B cell (primary cell): ENCODE data around the gene H6PD. TPM values are rescaled to one million over a fixed set of nuclear protein-coding genes. Genes with fewer than 3 reads are reported as not detected.
A peak's percentile ranks its signal among the peaks of the same experiment; 100 is the strongest.

Experiments
- ATAC-seq: fragments of 200-7000 bp; cut with Tn5 transposase; one replicate; pipeline ENCODE4 v1.10.0; 2021; ENCODE audit warnings: low read depth, mild to moderate bottlenecking, moderate number of reproducible peaks, moderate library complexity
- CTCF ChIA-PET: fragments of 350-600 bp; sonication (Branson Sonifier 250); formaldehyde crosslinking; loops from one replicate; lab custom pipeline; 2021; ENCODE audit warnings: antibody characterized with exemption, inconsistent platforms; lab: Charles Lee
- POLR2A ChIA-PET: fragments of 350-600 bp; sonication (Branson Sonifier 250); formaldehyde crosslinking; loops from one replicate; lab custom pipeline; 2021; ENCODE audit warnings: antibody characterized with exemption; lab: Charles Lee
- DNase-seq: peaks from one replicate; pipeline ENCODE4 v3.0.0; 2013
- H2AFZ ChIP-seq: 2 replicates; pipeline ENCODE4 v1.6.1; 2012; ENCODE audit warnings: mild to moderate bottlenecking, low read depth, low read length; ENCODE audit not compliant: insufficient read depth, poor library complexity, severe bottlenecking
- H3K27ac ChIP-seq, 2 donors: 1 replicate in 1 of 2; 2 replicates in 1 of 2; pipeline ENCODE4 v1.5.1; 2012 to 2013; ENCODE audit warnings: low read length in 2 of 2, mild to moderate bottlenecking in 2 of 2, moderate library complexity in 1 of 2
- H3K27me3 ChIP-seq, 4 experiments: fragments of 200-600 bp in 1 of 4; sonication (generic) in 1 of 4; replicated peaks in 1 of 4; 1 replicate in 2 of 4; 2 replicates in 2 of 4; pipeline versions ENCODE4 v1.6.1 to v1.7.0; 2013 to 2016; ENCODE audit warnings: low read length in 3 of 4, mild to moderate bottlenecking in 2 of 4, mixed read lengths in 1 of 4, moderate library complexity in 1 of 4; ENCODE audit not compliant: insufficient read depth in 4 of 4, control insufficient read depth in 3 of 4; ENCODE audit errors: control extremely low read depth in 1 of 4
- H3K36me3 ChIP-seq, 2 experiments: replicated peaks in 1 of 2; 1 replicate in 1 of 2; 2 replicates in 1 of 2; pipeline versions ENCODE4 v1.6.1 to v1.7.1; 2013; ENCODE audit warnings: low read length in 1 of 2; ENCODE audit not compliant: insufficient read depth in 2 of 2, control insufficient read depth in 1 of 2; ENCODE audit errors: control extremely low read depth in 1 of 2, extremely low read depth in 1 of 2
- H3K4me1 ChIP-seq, 2 donors: fragments of 200-600 bp in 1 of 2; sonication (generic) in 1 of 2; 1 replicate in 1 of 2; 2 replicates in 1 of 2; pipeline versions ENCODE4 v1.5.1 to v1.6.1; 2013 to 2017; ENCODE audit warnings: low read length in 2 of 2; ENCODE audit not compliant: control insufficient read depth in 2 of 2, insufficient read depth in 2 of 2
- H3K4me2 ChIP-seq: replicated peaks from 2 replicates; pipeline ENCODE3; 2012; ENCODE audit warnings: mild to moderate bottlenecking, low read depth, low read length; ENCODE audit not compliant: poor library complexity, severe bottlenecking
- H3K4me3 ChIP-seq, 5 experiments: fragments of 200-600 bp in 1 of 5; sonication (generic) in 1 of 5; 1 replicate in 3 of 5; 2 replicates in 2 of 5; pipeline versions ENCODE4 v1.5.1 to v1.7.0; 2011 to 2016; ENCODE audit warnings: low read length in 4 of 5, mild to moderate bottlenecking in 4 of 5, low read depth in 2 of 5, control low read depth in 1 of 5, moderate library complexity in 1 of 5; ENCODE audit not compliant: insufficient read depth in 1 of 5; ENCODE audit errors: control extremely low read depth in 1 of 5, extremely low read depth in 1 of 5
- H3K79me2 ChIP-seq: fragments of 200-600 bp; sonication (generic); one replicate; pipeline ENCODE4 v1.6.0; 2016; ENCODE audit warnings: low read length; ENCODE audit not compliant: control insufficient read depth, insufficient read depth
- H3K9ac ChIP-seq: fragments of 200-600 bp; sonication (generic); 2 replicates; pipeline ENCODE4 v1.6.1; 2017; ENCODE audit warnings: mild to moderate bottlenecking, low read length, moderate library complexity
- H3K9me3 ChIP-seq, 3 donors: one replicate each; pipeline versions ENCODE4 v1.6.1 to v1.7.1; 2013; ENCODE audit warnings: low read length in 2 of 3; ENCODE audit not compliant: control insufficient read depth in 2 of 3, insufficient read depth in 1 of 3; ENCODE audit errors: control extremely low read depth in 1 of 3
- H4K20me1 ChIP-seq: 2 replicates; pipeline ENCODE4 v1.6.0; 2012; ENCODE audit warnings: mild to moderate bottlenecking, low read length; ENCODE audit not compliant: insufficient read depth, control insufficient read depth, poor library complexity, severe bottlenecking
- H3K27ac Mint-ChIP-seq: one replicate; pipeline ENCODE4 v1.8.0; 2021; ENCODE audit warnings: mixed read lengths
- H3K27me3 Mint-ChIP-seq: one replicate; pipeline ENCODE4 v1.8.0; 2021; ENCODE audit warnings: mixed read lengths
- H3K4me1 Mint-ChIP-seq: one replicate; pipeline ENCODE4 v1.8.0; 2021; ENCODE audit warnings: mixed read lengths
- H3K4me3 Mint-ChIP-seq: one replicate; pipeline ENCODE4 v1.8.0; 2021; ENCODE audit warnings: mixed read lengths
- H3K9me3 Mint-ChIP-seq: one replicate; pipeline ENCODE4 v1.8.0; 2022; ENCODE audit warnings: mixed read lengths; ENCODE audit not compliant: insufficient read depth
- EZH2 ChIP-seq: IDR thresholded peaks from 2 replicates; pipeline ENCODE4 v1.6.1; 2012; ENCODE audit warnings: borderline replicate concordance, low read depth, mild to moderate bottlenecking, moderate library complexity, low read length; ENCODE audit not compliant: insufficient read depth, poor library complexity, severe bottlenecking
- WGBS: methylation state at CpG from one replicate; pipeline ENCODE4 v1.1.5; 2013; ENCODE audit warnings: missing lambda C conversion rate; ENCODE audit not compliant: insufficient coverage; 5-methylcytosine and 5-hydroxymethylcytosine counted together
- intact Hi-C: fragments of 100-400 bp; cut with micrococcal nuclease; formaldehyde crosslinking; loops from one replicate; pipeline ENCODE4 v1.10.0; 2022
- polyA plus RNA-seq: library from polyadenylated mRNA; depleted of rRNA; stranded (reverse); fragments of >200 nt; gene quantifications from 2 replicates; pipeline ENCODE4 v1.2.3, GENCODE V29; 2012
- total RNA-seq, 2 donors: library from RNA; stranded (reverse); fragments of 120-200 nt in 1 of 2; gene quantifications; 1 replicate in 1 of 2; 2 replicates in 1 of 2; pipeline versions ENCODE4 v1.2.3 to v1.2.4, GENCODE V29; 2013 to 2022
- TF ChIP-seq, protein P1 (sequence below): fragments of 200-600 bp; IDR thresholded peaks from one replicate; pipeline ENCODE4 v1.8.0; 2022; ENCODE audit warnings: antibody characterized with exemption, mild to moderate bottlenecking

The H6PD gene
- total and polyA plus RNA-seq, 2 donors (not counting 1 experiment from before 2014, with no cell fraction given), result 11.3 to 30.2 TPM

DNA sequence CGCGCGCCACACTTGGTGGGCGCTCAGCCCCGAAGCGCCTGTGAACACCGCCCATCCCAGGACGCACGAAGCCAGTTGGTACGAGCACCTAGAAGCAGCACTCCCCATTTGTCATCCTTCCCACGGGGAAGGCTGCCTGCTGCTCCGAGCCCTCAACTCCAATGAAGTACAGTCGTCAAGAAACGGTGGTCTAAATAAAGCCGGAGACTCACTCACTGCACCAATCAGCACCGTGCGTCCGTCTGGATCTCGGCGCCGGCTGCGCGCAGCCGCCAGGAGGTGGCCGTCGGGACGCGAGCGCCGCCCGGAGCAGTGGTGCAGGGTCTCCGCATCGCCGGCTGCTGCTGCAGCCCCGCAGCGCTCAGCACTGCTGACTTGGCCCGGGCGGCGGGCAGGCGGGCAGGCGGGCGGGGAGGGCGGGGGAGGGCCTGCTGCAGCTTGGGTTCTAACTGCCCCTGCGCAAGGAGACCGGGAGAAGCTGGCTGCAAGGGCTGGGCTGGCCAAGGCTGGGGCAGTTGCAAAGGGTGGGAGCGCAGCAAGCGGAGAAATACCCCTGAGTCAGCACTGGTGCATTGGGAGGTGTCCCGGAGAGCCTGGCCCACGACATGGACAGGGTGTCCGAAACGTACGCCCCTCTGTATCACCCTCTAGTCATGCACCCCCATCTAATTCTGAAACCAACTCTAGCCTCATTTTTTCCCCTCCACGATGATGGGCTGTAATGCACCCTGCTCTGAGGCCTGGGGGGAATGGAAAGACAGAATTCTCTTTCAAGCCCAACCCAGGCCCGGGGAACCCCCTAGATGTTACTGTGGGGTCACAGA, 35.8 kb upstream of the H6PD start:
- peaks cover 0 to 58% (median 39%) of the 10 kb centered on the region in 4 experiments for H3K27me3 ChIP-seq
- intact Hi-C loops, result loop anchor here (5.0 to 10.0 kb wide), 2 partner anchors 71 to 194 kb away; partner anchors contain the start of gene GPR157

More for the DNA sequence above, 35.8 kb upstream of the H6PD start:
- Histone ChIP-seq H3K9me3 (peaks cover 0 to 5% (median 0%) of the 10 kb centered on the region in 3 donors), H4K20me1 (no peaks in the 10 kb centered on the region), H3K36me3 (no peaks in the 10 kb centered on the region), H3K9ac (no peak overlapping the region), H3K4me3 (no peak overlapping the region), H3K79me2 (no peaks in the 10 kb centered on the region), H2AFZ (no peak overlapping the region), H3K27ac (no peak overlapping the region), H3K4me2 (peak overlapping the region; percentile 29), H3K4me1 (peaks cover 22 to 26% of the 10 kb centered on the region in 2 donors)
- Mint-ChIP-seq H3K9me3 (no peaks in the 10 kb centered on the region), H3K27me3 (peaks cover 52% of the 10 kb centered on the region), H3K4me1 (peaks cover 40% of the 10 kb centered on the region), H3K4me3 (no peak overlapping the region), H3K27ac (no peak overlapping the region)
- ChIA-PET POLR2A (no interaction called here), CTCF (interaction anchor here (10.4 kb wide), 1 partner anchor 88 kb away, joined by 153 read pairs; no protein-coding TSS in a partner anchor)
- 19% methylated on average over 48 of the region's 54 CpGs for WGBS
- TF ChIP-seq, protein P1, sequence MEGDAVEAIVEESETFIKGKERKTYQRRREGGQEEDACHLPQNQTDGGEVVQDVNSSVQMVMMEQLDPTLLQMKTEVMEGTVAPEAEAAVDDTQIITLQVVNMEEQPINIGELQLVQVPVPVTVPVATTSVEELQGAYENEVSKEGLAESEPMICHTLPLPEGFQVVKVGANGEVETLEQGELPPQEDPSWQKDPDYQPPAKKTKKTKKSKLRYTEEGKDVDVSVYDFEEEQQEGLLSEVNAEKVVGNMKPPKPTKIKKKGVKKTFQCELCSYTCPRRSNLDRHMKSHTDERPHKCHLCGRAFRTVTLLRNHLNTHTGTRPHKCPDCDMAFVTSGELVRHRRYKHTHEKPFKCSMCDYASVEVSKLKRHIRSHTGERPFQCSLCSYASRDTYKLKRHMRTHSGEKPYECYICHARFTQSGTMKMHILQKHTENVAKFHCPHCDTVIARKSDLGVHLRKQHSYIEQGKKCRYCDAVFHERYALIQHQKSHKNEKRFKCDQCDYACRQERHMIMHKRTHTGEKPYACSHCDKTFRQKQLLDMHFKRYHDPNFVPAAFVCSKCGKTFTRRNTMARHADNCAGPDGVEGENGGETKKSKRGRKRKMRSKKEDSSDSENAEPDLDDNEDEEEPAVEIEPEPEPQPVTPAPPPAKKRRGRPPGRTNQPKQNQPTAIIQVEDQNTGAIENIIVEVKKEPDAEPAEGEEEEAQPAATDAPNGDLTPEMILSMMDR, result no peak
- no peak for TF ChIP-seq EZH2
- DNase-seq (no peak), ATAC-seq (no peak)
